HepG2 (cell line): ENCODE results near the gene IGF2BP3. TPM values are rescaled to one million over a fixed set of nuclear protein-coding genes. Genes with fewer than 3 reads are reported as not detected.

ENCODE experiments used
- CC2D1A ChIP-seq: sonication (generic); formaldehyde crosslinking; IDR thresholded peaks from 2 replicates; pipeline ENCODE4 v1.8.1; 2023; ENCODE audit warnings: mild to moderate bottlenecking, missing genetic modification reagents
- FOXO1 ChIP-seq: sonication (generic); formaldehyde crosslinking; IDR thresholded peaks from 2 replicates; pipeline ENCODE4 v1.4.0; 2020; ENCODE audit warnings: missing genetic modification reagents
- SMAD3 ChIP-seq: sonication (generic); formaldehyde crosslinking; IDR thresholded peaks from 2 replicates; pipeline ENCODE4 v1.4.0; 2020; ENCODE audit warnings: missing genetic modification reagents
- ZC3H4 ChIP-seq: sonication (generic); formaldehyde crosslinking; IDR thresholded peaks from 2 replicates; pipeline ENCODE4 v1.4.0; 2020; ENCODE audit warnings: missing genetic modification reagents, borderline replicate concordance
- ZNF616 ChIP-seq: sonication (generic); formaldehyde crosslinking; IDR thresholded peaks from 2 replicates; pipeline ENCODE4 v1.5.0; 2020; ENCODE audit warnings: low read depth, mild to moderate bottlenecking, missing genetic modification reagents
- polyA plus RNA-seq, 8 experiments: library from polyadenylated mRNA; depleted of rRNA in 3 of 8; stranded (reverse) in 7 of 8; unstranded in 1 of 8; fragments of >200 nt; fragmentation: Illumina TruSeq in 4 of 8; extraction: Trizol in 4 of 8; gene quantifications; 2 replicates each; pipeline versions ENCODE4 v1.2.1 to v1.2.3, GENCODE V29; 2011 to 2016; ENCODE audit warnings: low read depth in 4 of 8, missing spikeins in 1 of 8, mixed read lengths in 1 of 8; ENCODE audit not compliant: insufficient read depth in 1 of 8
- total RNA-seq, 5 experiments: library from RNA; depleted of rRNA; stranded (reverse); fragments of >200 nt; fragmentation: Illumina TruSeq; extraction: Trizol; gene quantifications; 2 replicates each; pipeline ENCODE4 v1.2.3, GENCODE V29; 2016; ENCODE audit warnings: low read depth in 1 of 5
- TF ChIP-seq, protein P1 (sequence below): sonication (generic); formaldehyde crosslinking; IDR thresholded peaks from 2 replicates; pipeline ENCODE4 v1.4.0; 2020; ENCODE audit warnings: mild to moderate bottlenecking, missing genetic modification reagents
- TF ChIP-seq, protein P2 (sequence below): sonication (generic); formaldehyde crosslinking; IDR thresholded peaks from 2 replicates; pipeline ENCODE4 v1.9.0; 2022; ENCODE audit warnings: missing genetic modification reagents, mild to moderate bottlenecking, borderline replicate concordance
- TF ChIP-seq, protein P3 (sequence below): sonication (generic); formaldehyde crosslinking; IDR thresholded peaks from 2 replicates; pipeline ENCODE4 v1.4.0; 2020; ENCODE audit warnings: missing genetic modification reagents
- TF ChIP-seq, protein P4 (sequence below): sonication (generic); formaldehyde crosslinking; IDR thresholded peaks from 2 replicates; pipeline ENCODE4 v1.4.0; 2020; ENCODE audit warnings: missing genetic modification reagents
- TF ChIP-seq, protein P5 (sequence below): sonication (generic); formaldehyde crosslinking; IDR thresholded peaks from 2 replicates; pipeline ENCODE4 v1.5.0; 2020; ENCODE audit warnings: missing genetic modification reagents, mild to moderate bottlenecking, borderline replicate concordance

IGF2BP3 gene
- total and polyA plus RNA-seq, 2 of the 13 experiments (the other 11 are each of a cell fraction or from before 2014, with no cell fraction given) = 37.7 to 39.5 TPM

DNA sequence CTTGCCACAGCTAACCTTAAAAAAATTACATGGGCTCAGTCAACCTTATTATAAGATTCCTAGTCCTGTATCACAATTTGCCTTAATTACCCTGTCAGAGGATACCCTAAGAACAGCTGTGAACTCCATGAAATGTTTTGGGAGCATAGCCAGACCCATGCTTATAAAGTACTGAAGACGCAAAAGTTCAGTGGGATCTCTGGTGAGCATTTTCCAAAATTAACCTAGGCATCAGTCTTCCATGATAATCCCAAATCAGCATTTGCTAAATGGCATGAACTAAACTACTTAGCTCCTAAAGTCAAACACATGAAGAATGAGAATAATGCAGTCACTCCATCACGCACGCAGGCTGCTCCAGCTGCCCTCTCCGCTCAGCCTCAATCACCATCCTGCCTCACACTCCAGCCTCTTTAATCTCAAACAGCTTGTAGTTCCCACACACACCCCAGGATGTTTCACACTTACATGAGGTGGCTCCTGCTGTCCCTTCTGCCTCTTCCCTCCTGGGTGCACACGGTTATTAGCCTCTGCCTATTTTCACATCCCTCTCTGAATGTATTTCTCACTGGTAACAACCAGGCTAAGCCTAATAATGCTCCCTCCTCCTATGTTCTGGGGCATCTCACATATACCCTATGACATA is 15.3 kb downstream of the IGF2BP3 start (continued):
- TF ChIP-seq, protein P1, sequence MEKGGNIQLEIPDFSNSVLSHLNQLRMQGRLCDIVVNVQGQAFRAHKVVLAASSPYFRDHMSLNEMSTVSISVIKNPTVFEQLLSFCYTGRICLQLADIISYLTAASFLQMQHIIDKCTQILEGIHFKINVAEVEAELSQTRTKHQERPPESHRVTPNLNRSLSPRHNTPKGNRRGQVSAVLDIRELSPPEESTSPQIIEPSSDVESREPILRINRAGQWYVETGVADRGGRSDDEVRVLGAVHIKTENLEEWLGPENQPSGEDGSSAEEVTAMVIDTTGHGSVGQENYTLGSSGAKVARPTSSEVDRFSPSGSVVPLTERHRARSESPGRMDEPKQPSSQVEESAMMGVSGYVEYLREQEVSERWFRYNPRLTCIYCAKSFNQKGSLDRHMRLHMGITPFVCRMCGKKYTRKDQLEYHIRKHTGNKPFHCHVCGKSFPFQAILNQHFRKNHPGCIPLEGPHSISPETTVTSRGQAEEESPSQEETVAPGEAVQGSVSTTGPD (CRISPR knock-in tag) = no peak
- TF ChIP-seq, protein P2, sequence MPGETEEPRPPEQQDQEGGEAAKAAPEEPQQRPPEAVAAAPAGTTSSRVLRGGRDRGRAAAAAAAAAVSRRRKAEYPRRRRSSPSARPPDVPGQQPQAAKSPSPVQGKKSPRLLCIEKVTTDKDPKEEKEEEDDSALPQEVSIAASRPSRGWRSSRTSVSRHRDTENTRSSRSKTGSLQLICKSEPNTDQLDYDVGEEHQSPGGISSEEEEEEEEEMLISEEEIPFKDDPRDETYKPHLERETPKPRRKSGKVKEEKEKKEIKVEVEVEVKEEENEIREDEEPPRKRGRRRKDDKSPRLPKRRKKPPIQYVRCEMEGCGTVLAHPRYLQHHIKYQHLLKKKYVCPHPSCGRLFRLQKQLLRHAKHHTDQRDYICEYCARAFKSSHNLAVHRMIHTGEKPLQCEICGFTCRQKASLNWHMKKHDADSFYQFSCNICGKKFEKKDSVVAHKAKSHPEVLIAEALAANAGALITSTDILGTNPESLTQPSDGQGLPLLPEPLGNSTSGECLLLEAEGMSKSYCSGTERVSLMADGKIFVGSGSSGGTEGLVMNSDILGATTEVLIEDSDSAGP = no peak
- TF ChIP-seq, protein P3, sequence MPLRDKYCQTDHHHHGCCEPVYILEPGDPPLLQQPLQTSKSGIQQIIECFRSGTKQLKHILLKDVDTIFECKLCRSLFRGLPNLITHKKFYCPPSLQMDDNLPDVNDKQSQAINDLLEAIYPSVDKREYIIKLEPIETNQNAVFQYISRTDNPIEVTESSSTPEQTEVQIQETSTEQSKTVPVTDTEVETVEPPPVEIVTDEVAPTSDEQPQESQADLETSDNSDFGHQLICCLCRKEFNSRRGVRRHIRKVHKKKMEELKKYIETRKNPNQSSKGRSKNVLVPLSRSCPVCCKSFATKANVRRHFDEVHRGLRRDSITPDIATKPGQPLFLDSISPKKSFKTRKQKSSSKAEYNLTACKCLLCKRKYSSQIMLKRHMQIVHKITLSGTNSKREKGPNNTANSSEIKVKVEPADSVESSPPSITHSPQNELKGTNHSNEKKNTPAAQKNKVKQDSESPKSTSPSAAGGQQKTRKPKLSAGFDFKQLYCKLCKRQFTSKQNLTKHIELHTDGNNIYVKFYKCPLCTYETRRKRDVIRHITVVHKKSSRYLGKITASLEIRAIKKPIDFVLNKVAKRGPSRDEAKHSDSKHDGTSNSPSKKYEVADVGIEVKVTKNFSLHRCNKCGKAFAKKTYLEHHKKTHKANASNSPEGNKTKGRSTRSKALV = no peak
- TF ChIP-seq SMAD3 (CRISPR knock-in tag) = no peak
- no peak for TF ChIP-seq ZNF616 (CRISPR knock-in tag)
- TF ChIP-seq FOXO1 = no peak
- TF ChIP-seq ZC3H4 (CRISPR knock-in tag) = no peak
- TF ChIP-seq, protein P4, sequence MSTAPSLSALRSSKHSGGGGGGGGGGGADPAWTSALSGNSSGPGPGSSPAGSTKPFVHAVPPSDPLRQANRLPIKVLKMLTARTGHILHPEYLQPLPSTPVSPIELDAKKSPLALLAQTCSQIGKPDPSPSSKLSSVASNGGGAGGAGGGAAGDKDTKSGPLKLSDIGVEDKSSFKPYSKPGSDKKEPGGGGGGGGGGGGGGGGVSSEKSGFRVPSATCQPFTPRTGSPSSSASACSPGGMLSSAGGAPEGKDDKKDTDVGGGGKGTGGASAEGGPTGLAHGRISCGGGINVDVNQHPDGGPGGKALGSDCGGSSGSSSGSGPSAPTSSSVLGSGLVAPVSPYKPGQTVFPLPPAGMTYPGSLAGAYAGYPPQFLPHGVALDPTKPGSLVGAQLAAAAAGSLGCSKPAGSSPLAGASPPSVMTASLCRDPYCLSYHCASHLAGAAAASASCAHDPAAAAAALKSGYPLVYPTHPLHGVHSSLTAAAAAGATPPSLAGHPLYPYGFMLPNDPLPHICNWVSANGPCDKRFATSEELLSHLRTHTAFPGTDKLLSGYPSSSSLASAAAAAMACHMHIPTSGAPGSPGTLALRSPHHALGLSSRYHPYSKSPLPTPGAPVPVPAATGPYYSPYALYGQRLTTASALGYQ (CRISPR knock-in tag) = no peak
- no peak for TF ChIP-seq CC2D1A (CRISPR knock-in tag)
- TF ChIP-seq, protein P5, sequence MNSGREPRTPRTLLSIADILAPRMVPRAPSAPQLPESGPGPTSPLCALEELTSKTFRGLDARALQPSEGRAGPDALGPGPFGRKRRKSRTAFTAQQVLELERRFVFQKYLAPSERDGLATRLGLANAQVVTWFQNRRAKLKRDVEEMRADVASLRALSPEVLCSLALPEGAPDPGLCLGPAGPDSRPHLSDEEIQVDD (CRISPR knock-in tag) = no peak
